T-helper 22 cell (primary cell): ENCODE measurements around the gene KLHDC10.
"Not testable (repeated sequence)": the region's sequence is repeated elsewhere in the genome, so short reads cannot be mapped to it uniquely, and the experiment has no call there.

Experiments used
- DNase-seq: peaks from one replicate; pipeline ENCODE4 v3.0.0-alpha.2; 2020; ENCODE audit warnings: low read depth

KLHDC10 gene

GRCh38 chr7:130141884-130142653 is 71.7 kb downstream of the KLHDC10 start:
- DNase-seq = no peak

GRCh38 chr7:130142654-130143333 is 72.5 kb downstream of the KLHDC10 start:
- no peak for DNase-seq

- DNase-seq = no peak
These were observed 73.0 kb downstream of the KLHDC10 start for GRCh38 chr7:130143334-130143732.

- no peak for DNase-seq
These were observed 73.6 kb downstream of the KLHDC10 start for GRCh38 chr7:130143986-130144311.

- DNase-seq = no peak
These were observed 74.2 kb downstream of the KLHDC10 start for GRCh38 chr7:130144312-130145171.

GRCh38 chr7:130145424-130146100 is 75.2 kb downstream of the KLHDC10 start:
- no peak for DNase-seq

GRCh38 chr7:130146142-130146541 is 75.8 kb downstream of the KLHDC10 start:
- DNase-seq = not testable (repeated sequence)

GRCh38 chr7:130146693-130147405 is 76.5 kb downstream of the KLHDC10 start:
- DNase-seq = no peak

GRCh38 chr7:130147710-130148325 is 77.5 kb downstream of the KLHDC10 start:
- no peak for DNase-seq

GRCh38 chr7:130148561-130148960 is 78.2 kb downstream of the KLHDC10 start:
- DNase-seq = no peak

- DNase-seq = no peak
These were observed 79.2 kb downstream of the KLHDC10 start for GRCh38 chr7:130149281-130150139.

GRCh38 chr7:130150587-130150986 is 80.3 kb downstream of the KLHDC10 start:
- no peak for DNase-seq

GRCh38 chr7:130151591-130152492 is 81.5 kb downstream of the KLHDC10 start:
- no peak for DNase-seq

GRCh38 chr7:130152493-130153210 is 82.3 kb downstream of the KLHDC10 start:
- DNase-seq = no peak

- no peak for DNase-seq
These were observed 83.0 kb downstream of the KLHDC10 start for GRCh38 chr7:130153211-130153908.

- no peak for DNase-seq
These were observed 83.8 kb downstream of the KLHDC10 start for GRCh38 chr7:130154131-130154500.

- no peak for DNase-seq
These were observed 84.4 kb downstream of the KLHDC10 start for GRCh38 chr7:130154501-130155317.
